ENCODE results near the gene EPHB1.
"Not testable (repeated sequence)": the region's sequence is repeated elsewhere in the genome, so short reads cannot be mapped to it uniquely, and the experiment has no call there.

EPHB1 gene

DNA sequence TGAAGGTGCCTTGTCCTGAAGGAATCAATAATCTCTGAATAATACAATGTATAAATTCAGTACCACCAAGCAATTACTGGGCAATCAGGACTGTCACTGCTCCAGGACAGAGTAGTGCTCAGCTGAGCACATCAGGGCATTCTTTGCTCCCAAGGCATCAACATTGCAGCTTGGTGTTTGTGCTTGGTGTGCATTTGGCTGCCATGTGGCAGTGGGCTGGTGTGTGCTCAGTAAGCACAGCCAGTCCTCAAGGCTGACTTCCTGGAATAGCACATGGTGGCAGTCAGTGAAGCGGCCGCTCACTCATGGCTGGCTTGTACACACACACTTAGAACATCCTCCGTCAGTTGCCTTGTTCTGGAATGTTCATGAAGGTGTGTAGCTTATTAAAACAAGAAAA, 217.0 kb downstream of the EPHB1 start:
- DNase-seq: no peak

DNA sequence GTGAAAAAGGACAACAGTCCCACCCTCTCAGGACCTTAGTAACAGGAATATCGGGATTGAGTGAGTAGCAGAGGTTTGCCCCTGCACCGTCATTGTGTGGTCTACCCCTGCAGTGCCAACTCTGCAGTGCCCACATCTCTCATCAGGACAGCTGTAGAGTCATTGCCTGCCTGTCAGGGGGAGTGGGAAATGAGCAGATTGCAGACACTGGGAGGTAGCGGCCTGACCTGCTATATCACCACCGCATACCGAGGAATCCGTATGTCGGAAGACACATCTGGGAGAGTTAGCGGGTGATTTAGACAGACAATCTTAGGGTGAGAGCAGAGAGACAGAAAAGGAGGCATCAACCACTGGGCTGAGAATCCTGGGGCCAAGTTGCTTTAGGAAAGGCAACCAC, 218.1 kb downstream of the EPHB1 start:
- DNase-seq: no peak

DNA sequence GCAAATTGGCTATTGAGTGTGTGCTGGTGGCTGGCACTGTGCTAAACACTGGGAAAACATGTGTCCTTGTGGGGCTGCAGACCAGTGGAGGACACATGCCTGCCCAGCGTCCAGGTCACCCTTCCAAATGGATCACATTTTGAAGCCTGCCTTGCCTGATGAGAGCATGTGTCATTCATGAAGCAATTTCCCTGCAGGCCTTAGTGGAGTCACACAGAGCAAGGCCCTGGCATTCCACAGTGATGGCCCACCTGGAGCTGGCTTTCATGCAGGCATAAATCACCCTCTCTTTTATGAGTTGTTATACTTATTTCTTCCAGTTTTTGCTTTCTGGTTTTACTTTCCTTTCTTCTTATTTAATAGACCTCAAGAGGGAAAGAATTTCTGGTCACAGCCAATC, 219.5 kb downstream of the EPHB1 start:
- DNase-seq: no peak

DNA sequence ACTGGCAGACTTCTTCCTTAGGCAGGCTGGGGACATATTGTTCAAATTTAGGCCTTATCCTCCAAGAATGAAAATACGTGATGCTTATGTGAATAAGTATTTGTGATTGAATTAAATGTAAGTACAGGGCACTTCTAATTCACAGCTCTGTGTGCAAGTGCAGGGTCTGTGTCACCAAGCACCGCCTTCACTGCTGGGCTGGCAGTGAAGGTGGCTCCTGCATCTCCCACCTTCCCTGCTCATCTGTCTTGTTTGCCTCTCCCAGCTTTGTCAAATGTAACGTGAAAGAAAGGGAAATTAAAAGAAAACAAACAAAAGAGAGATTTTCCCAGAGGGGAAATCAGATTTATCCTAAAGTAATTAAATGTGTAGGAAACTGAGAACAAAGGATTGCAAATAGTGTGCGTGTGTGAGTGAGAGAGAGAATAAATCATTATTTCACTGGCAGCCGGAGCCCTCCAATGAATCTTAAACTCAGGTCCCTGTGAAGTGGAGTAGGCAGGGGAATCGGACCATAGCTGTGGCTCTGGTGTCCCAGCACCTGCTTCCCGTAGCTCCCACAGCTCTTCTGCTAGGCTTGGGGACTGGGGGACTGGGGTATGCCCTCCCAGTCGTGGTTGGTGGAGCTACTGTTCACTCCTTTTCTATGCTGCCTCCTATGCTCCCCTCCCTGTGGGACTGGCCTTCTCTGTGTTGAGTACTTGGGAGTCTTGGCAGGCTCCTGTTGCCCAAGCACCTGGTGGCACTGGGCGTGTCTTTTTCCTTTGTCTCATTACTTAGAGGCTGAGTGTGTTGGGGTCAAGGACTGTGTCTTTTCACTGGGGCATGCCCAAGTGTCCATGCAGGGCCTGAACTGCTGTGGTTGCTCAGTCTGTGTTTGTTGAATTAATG, 222.2 kb downstream of the EPHB1 start:
- DNase-seq: peak; percentile 54

DNA sequence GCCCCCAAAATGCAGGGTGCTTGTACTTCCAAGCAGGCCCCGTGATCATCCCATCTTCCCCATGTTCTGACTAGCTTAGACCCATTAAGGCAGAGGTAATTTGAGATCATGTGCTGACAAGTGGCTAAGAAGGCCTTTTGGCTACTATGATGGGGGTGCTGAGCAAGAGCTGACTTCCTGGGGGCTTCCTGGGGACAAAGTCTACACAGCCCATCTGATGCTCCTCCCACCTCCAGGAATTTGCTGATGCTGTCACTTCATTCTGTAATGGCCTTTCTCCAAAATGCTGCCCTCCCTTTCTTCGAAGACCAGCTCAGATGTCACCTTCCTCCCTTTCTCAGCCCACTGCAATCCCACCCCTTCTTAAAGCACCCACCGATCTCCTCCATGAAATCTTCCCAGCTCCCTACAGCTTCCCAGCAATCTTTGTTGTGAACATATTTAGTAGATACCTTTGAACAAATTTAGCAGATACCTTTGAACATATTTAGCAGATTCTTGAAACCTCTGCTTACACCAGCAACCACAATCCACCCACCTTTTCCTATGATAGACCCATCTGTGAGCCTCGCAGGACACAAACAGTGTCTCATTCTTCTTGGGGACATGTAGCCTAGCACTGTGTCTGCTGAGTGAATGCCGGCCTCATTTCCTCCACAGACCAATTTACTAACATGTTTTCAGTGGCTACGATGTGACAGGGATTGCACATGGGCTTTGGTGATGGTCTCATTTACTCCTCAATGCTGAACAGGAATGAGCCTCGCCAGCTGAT, 223.3 kb downstream of the EPHB1 start:
- DNase-seq: no peak

DNA sequence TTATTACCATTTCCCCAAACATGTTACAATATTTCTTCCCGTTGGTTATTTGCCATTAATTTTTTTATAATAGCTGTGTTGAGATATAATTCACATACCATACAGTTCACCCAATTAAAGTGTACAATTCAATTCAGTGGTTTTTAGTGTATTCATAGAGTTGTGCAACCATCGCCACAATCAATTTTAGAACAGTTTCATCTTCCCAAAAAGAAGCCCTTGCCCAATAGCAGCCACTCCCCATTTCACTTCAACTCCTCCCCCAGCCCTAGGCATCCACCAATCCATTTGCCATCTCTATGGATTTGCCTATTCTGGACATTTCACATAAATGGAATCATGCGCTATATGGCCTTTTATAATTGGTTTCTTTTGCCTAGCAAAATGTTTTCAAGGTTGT, 225.1 kb downstream of the EPHB1 start:
- no peak for DNase-seq

DNA sequence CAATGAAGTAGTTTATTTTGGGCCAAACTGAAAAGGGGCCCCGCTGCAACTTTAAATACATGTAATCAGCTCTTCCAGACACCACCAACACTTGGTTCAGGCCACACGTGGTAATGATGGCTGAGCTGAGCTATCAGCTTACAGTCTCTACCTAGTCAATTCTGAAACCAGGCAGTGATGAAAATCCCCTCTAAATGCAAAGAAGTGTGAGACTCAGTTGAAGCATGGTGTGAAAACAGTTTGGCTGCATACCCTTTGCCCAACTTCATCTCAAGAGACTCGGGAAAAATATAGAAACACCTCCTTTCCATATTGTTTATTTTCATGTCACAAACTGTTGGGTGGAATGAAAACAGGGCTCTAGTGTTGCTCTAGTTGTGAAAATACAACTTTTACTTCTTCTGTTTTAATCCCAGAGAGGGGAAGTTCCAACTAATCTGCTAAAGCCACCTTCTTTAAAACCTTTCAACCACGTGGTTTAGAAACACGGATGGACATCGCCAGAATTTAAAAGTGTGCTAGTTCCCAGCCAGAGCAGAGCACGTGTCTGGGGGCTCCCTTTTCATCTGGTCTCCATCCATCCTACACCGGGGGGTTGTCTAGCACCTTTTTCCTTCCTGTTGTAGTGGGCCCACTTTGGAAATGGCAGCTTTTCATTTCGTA, 229.1 kb downstream of the EPHB1 start:
- no peak for DNase-seq

DNA sequence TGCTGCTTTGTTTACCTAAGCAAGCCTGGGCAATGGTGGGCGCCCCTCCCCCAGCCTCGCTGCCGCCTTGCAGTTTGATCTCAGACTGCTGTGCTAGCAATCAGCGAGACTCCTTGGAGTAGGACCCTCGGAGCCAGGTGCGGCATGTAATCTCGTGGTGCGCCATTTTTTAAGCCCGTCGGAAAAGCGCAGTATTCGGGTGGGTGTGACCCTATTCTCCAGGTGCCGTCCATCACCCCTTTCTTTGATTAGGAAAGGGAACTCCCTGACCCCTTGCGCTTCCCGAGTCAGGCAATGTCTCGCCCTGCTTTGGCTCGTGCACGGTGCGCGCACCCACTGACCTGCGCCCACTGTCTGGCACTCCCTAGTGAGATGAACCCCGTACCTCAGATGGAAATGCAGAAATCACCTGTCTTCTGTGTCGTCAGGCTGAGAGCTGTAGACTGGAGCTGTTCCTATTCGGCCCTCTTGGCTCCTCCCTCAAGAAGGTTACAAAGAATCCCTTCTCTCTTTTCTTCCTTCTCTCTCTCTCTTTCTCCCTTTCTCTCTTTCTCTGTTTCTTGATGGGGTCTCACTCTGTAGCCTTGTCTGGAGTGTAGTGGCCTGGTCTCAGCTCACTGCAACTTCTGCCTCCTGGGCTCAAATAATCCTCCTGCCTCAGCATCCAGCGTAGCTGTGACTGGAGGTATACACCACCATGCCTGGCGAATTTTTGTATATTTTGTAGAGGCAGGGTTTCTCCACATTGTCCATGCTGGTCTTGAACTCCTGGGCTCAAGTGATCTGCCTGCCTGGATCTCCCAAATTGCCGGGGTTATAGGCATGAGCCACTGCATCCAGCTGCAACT, 235.9 kb downstream of the EPHB1 start:
- DNase-seq: peak; percentile 3

DNA sequence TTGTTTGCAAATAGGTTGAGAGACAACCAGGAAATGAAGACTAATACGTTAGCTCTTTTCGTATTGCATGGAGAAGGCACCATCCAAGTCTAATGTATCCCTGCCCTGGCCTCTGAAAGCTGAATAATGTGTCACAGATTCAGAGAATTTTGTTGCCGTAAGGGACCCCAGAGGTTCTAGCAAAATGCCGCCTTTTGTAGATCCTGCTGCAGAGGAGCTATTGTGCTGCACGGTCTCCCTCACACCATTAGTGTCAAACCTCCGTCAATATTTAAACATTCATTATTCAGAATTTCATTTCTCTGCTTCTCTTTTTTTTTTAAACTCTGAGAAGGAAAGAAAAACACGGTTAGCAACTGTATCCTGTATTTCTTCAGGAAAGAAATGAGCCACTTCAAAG, 238.7 kb downstream of the EPHB1 start:
- peak; percentile 3 for DNase-seq

DNA sequence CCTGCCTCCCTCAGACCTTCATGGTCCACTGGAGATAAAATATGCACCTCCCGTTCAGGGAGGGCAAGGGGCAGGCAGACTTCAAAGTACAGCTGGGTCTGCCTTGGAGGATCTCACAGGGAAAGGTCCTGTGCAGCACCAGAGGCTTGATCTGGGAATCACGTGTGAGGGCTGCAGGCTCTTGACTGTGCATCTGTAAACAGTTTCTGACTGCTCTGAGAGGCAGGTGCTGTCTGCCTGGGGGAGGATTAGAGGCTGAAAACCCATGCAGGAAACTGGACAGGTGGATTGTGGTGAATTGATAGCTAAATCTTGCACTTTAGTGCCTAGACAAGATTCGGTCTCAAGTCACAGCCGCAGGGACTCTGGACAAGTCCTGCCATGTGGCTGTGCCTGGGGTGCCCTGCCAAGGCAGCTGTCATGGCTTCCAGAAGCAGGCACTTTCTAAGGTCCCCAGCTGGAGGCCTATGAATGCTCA, 239.3 kb downstream of the EPHB1 start:
- DNase-seq: peak; percentile 5

DNA sequence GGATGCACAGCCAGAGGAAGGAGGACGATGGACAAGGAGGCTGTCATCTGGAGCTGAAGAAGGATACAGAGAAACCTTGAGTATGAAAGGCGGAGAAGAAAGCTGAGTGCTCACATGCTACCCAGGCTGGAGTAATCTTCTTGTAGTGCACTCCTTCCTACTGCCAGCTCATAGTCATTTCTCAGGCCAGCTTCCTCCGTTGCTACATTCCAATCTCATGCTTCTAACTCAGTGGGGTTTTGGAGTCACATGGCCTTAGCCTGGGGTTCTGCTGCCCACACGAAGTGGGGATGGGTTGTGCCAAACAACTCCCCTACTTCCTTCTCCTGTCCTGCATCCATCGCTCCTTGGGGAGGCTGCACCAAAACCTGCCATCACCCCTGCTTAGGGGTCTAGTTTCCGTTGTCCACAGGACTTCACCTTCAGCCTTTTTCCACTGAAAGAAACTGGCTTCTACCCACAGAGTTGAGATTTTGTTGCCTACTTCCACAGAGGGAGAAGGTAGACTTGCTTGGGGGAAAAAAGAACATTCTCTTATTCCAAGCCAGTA, 239.9 kb downstream of the EPHB1 start:
- no peak for DNase-seq

DNA sequence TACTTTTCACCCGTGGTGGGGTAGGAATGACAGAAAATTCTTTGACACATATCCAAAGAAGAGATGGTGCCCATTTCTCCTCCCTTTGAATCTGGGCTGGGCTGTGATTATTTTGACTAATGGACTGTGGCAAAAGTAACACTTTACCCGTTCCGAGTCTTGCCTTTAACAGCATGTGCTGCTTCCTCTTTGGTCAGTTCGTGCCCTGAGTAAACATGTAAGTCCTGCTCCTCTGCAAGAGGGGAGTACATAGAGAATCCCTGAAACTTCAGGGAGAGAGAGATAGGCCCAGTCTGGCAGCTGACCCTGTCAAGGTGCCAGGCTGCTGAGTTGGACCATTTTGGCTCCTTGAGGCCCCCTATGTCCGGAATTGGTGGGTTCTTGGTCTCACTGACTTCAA, 243.1 kb downstream of the EPHB1 start:
- DNase-seq: no peak

DNA sequence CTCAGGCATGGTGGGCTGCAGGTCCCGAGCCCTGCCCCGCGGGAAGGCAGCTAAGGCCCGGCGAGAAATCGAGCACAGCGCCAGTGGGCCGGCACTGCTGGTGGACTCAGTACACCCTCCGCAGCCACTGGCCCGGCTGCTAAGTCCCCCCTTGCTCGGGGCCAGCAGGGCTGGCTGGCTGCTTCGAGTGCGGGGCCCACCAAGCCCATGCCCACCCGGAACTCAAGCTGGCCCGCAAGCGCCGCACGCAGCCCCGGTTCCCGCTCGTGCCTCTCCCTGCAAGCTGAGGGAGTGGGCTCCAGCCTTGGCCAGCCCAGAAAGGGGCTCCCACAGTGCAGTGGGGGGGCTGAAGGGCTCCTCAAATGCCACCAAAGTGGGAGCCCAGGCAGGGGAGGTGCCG, 244.5 kb downstream of the EPHB1 start:
- not testable (repeated sequence) for DNase-seq

DNA sequence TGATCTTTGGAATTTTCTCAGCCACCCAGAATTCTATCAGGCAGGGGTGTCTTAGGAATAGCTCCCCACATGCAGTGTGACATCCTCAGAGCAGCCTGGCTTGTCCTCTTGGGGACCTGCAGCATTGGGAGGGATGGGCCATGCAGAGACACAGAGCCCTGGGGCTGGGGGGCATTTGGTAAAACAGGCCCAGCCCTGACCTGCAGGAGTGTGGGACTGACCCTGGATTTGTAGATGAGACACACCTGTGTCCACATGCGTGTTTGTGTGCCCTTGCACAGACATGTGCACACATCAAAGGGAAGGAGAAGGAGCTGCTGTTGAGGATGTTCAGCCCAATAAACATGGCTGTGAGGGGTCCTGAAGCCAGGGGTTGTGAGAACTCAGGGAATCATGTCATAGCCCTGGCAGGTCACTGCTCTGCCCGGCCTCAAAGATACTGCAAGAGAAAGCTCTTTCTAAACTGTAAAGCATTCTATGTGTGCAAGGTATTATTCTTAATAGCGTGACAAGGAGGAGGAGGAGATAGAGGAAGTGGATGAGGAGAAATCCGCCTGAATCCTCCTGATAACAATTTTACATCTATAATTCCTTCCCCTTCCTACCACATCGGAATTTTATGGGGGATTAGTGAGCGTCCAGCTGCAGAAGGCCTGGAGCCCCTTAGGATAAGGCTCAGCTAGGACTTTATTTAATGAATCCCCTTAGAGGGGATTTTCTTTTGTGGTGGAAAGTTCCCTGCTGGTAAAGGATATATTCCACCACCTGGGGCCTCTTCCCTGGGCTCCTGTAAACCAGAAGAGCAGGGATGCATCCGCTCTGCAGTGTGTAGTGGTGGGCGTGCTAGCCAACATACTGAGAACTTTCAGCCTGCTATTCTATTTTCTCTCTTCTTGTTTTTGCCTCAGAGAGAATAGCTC, 245.5 kb downstream of the EPHB1 start:
- DNase-seq: no peak

DNA sequence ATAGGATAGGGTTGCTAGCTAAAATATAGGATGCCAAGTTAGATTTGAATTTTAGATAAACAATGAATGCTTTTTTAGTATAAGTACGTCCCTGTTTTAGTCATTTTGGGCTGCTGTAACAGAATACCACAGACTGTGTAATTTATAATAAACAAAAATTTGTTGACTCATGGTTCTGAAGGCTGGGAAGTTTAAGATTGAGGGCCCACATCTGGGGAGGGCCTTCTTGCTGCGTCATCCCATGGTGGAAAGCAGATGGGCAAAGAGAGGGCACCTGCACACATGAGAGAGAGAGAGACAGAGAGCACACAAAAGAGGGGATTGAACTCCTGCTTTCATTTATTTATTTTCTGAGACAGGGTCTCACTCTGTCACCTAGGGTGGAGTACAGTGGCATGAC, 246.5 kb downstream of the EPHB1 start:
- no peak for DNase-seq

DNA sequence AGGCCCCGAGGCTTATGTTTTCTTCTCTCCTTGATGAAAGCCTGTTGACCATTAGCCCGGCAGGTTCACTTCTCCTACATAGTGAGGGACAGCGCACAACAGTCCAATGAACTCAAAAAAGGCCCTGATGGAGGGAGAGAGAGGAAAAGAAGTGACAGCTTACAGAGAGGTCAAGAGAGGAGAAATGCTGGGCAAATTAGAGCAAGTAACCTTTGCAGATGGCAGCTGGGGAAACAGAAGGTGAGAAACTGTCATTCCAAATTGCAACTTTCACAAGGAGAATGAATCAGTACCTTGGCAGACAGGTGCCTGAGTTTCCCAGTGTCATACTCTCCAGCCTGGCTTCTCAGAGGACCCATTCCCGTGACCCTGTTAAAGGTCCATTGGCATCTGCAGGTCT, 252.0 kb downstream of the EPHB1 start:
- no peak for DNase-seq

DNA sequence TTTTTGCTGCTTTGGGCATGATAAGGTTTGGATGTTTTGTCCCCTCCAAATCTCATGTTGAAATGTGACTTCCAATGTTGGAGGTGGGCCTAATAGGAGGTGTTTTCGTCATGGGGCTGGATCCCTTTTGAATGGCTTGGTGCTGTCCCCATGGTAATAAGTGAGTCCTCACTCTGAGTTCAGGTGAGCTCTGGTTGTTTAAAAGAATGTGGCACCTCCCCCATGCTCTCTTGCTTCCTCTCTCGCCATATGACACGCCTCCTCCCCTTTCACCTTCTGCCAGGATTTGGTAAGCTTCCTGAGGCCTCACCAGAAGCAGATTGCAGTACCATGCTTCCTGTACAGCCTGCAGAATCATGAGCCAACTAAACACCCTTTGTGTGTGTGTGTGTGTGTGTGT, 255.5 kb downstream of the EPHB1 start:
- DNase-seq: no peak

DNA sequence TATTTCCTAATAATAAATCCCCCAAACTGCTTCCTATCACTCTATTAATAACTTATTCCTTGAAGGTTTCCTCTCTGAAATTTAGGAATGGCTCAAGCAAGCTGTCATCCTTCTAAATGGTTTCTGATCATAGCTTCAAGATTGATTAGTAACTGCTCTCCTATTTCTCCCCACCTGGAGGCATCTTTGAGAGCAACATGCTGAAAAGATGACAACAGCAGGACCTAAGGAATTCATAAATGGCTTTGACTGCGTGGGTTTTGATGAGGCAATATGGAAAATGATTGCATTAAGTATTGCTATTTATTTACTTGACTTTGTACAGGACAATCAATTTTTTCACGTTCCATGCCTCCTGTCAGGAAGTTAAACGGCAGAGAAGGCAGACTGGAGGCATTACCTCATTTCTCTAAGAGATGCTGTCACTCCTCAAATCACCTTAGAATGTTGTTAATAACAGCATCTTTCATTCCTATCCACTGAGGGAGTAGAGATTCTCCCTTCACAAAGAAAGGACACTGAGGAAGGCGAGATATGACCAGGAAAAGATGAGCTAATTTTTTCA, 256.4 kb downstream of the EPHB1 start:
- no peak for DNase-seq

DNA sequence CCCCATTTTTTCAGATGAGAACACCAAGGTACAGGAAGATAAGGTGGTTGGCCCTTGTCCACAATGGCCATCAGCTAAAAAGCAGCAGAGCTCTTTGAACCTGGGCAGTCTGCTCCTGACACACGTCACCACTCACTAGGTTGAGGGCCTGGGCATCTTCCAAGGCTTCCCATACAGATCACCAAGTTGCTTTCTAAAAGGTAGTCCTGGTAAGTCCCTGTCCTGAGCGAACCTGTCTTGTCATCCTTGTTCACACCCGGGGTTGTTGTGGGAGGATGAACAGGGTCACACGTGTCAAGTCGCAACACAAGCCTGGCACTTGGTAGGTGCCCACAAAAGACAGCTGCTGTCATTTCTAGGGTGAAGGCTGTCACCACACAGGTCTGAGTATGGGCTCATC, 260.4 kb downstream of the EPHB1 start:
- no peak for DNase-seq

DNA sequence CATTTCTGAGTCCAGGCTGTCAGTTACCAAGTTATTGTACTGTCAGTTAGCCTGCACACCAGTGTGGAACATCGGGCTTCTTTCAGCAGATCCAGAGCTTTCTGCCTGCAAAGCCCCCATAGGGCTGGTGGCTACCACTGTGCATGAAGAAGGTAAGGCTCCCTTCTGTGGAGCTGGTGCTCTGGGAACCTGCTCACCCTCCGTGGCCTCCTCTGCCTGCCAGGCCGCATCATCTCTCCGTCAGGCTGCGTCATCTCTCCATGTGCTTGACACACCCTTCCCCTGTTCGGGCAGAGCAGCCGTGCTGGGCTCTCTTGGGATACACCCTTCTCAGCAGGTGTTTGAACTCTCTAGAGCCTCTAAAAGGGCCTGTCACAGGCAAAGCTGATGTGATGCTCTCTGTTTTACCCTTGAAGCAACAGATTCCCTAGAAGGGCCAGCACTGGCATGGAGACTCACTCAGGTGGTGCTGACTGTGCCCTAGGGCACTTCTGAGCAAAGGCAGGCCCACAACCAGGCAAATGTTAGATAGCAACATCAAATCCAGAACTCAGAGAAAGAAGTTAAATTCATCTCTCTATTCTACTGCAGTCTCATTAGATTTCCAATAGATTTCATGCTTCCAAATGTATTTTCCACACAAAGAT, 261.1 kb downstream of the EPHB1 start:
- no peak for DNase-seq

Data from NCI-H748 treated with DMSO at 0.1 percent for 48 hours (cell line).